H9 (cell line): ENCODE measurements around the gene NID1. TPM values are rescaled to one million over a fixed set of nuclear protein-coding genes. Genes with fewer than 3 reads are reported as not detected.

Source experiments
- DNase-seq: peaks from one replicate; pipeline ENCODE4 v3.0.0-alpha.2; 2017
- H2AFZ ChIP-seq: one replicate; pipeline ENCODE4 v1.6.1; 2013; ENCODE audit warnings: mild to moderate bottlenecking, low read length, control low read depth, moderate library complexity
- H2AK5ac ChIP-seq: 2 replicates; pipeline ENCODE4 v1.6.1; 2013; ENCODE audit warnings: low read length, control low read depth, mixed read lengths; ENCODE audit not compliant: insufficient read length
- H2BK120ac ChIP-seq: one replicate; pipeline ENCODE4 v1.6.1; 2013; ENCODE audit warnings: low read depth, mild to moderate bottlenecking, low read length, control low read depth, inconsistent platforms; ENCODE audit not compliant: poor library complexity, severe bottlenecking
- H2BK12ac ChIP-seq: 2 replicates; pipeline ENCODE4 v1.6.1; 2013; ENCODE audit warnings: low read length, control low read depth, mixed read lengths, low read depth; ENCODE audit not compliant: insufficient read length
- H2BK15ac ChIP-seq: 2 replicates; pipeline ENCODE4 v1.6.1; 2013; ENCODE audit warnings: low read depth, low read length, control low read depth
- H2BK20ac ChIP-seq: one replicate; pipeline ENCODE4 v1.6.1; 2013; ENCODE audit warnings: low read depth, mild to moderate bottlenecking, low read length, control low read depth, inconsistent platforms; ENCODE audit not compliant: poor library complexity, severe bottlenecking
- H2BK5ac ChIP-seq: 2 replicates; pipeline ENCODE4 v1.6.1; 2013; ENCODE audit warnings: low read length, control low read depth, mixed read lengths; ENCODE audit not compliant: insufficient read length
- H3K14ac ChIP-seq: 2 replicates; pipeline ENCODE4 v1.6.1; 2013; ENCODE audit warnings: low read length, control low read depth; ENCODE audit not compliant: insufficient read depth
- H3K18ac ChIP-seq: 2 replicates; pipeline ENCODE4 v1.6.1; 2013; ENCODE audit warnings: low read depth, mild to moderate bottlenecking, mixed read lengths, low read length, control low read depth; ENCODE audit not compliant: insufficient read length
- H3K23ac ChIP-seq: 2 replicates; pipeline ENCODE4 v1.6.1; 2013; ENCODE audit warnings: low read length, control low read depth, mixed read lengths, low read depth; ENCODE audit not compliant: insufficient read length
- H3K23me2 ChIP-seq: 2 replicates; pipeline ENCODE4 v1.6.1; 2013; ENCODE audit warnings: low read depth, mild to moderate bottlenecking, mixed read lengths, low read length, control low read depth; ENCODE audit not compliant: insufficient read length, poor library complexity, severe bottlenecking
- H3K27ac ChIP-seq: 2 replicates; pipeline ENCODE4 v1.5.1; 2013; ENCODE audit warnings: low read length, control low read depth, mixed read lengths, low read depth; ENCODE audit not compliant: insufficient read length
- H3K27me3 ChIP-seq: 2 replicates; pipeline ENCODE4 v1.6.1; 2013; ENCODE audit warnings: low read length, control low read depth, inconsistent platforms; ENCODE audit not compliant: insufficient read depth
- H3K4ac ChIP-seq: 2 replicates; pipeline ENCODE4 v1.6.1; 2013; ENCODE audit warnings: low read depth, mild to moderate bottlenecking, control low read depth, inconsistent platforms, low read length, moderate library complexity
- H3K4me1 ChIP-seq: 2 replicates; pipeline ENCODE4 v1.6.1; 2013; ENCODE audit warnings: low read length, control low read depth, inconsistent platforms; ENCODE audit not compliant: insufficient read depth
- H3K4me2 ChIP-seq: 2 replicates; pipeline ENCODE4 v1.6.1; 2013; ENCODE audit warnings: low read length, control low read depth, mixed read lengths; ENCODE audit not compliant: insufficient read length, insufficient read depth
- H3K56ac ChIP-seq: 2 replicates; pipeline ENCODE4 v1.6.1; 2013; ENCODE audit warnings: low read depth, mild to moderate bottlenecking, mixed read lengths, low read length, control low read depth; ENCODE audit not compliant: insufficient read length
- H3K79me1 ChIP-seq: 2 replicates; pipeline ENCODE4 v1.6.1; 2013; ENCODE audit warnings: low read depth, mild to moderate bottlenecking, moderate library complexity, low read length, control low read depth, inconsistent platforms; ENCODE audit not compliant: insufficient read depth, poor library complexity, severe bottlenecking
- H3K79me2 ChIP-seq: 2 replicates; pipeline ENCODE4 v1.6.1; 2013; ENCODE audit warnings: low read length, control low read depth, inconsistent platforms; ENCODE audit not compliant: insufficient read depth
- H3K9ac ChIP-seq: 2 replicates; pipeline ENCODE4 v1.6.1; 2013; ENCODE audit warnings: low read length, control low read depth, mixed read lengths; ENCODE audit not compliant: insufficient read length; ENCODE audit errors: extremely low read depth
- H3K9me3 ChIP-seq: one replicate; pipeline ENCODE4 v1.6.1; 2013; ENCODE audit warnings: low read depth, low read length, inconsistent platforms; ENCODE audit not compliant: control insufficient read depth
- H3T11ph ChIP-seq: one replicate; pipeline ENCODE4 v1.6.1; 2013; ENCODE audit warnings: mild to moderate bottlenecking, low read length, control low read depth, inconsistent platforms
- H4K20me1 ChIP-seq: one replicate; pipeline ENCODE4 v1.6.1; 2013; ENCODE audit not compliant: control insufficient read depth, insufficient read length, insufficient read depth
- H4K5ac ChIP-seq: 2 replicates; pipeline ENCODE4 v1.6.1; 2013; ENCODE audit warnings: low read depth, mild to moderate bottlenecking, mixed read lengths, low read length, control low read depth; ENCODE audit not compliant: insufficient read length
- H4K8ac ChIP-seq: replicated peaks from 2 replicates; pipeline ENCODE4 v1.6.1; 2013; ENCODE audit warnings: low read length, control low read depth, mixed read lengths, low read depth; ENCODE audit not compliant: insufficient read length
- H4K91ac ChIP-seq: 2 replicates; pipeline ENCODE4 v1.6.1; 2013; ENCODE audit warnings: low read depth, mild to moderate bottlenecking, moderate library complexity, mixed read lengths, low read length, control low read depth; ENCODE audit not compliant: insufficient read length
- H3K27ac Mint-ChIP-seq, 3 experiments: 2 replicates in 2 of 3; 3 replicates in 1 of 3; pipeline ENCODE4 v1.8.0; 2020 to 2021; ENCODE audit warnings: mixed read lengths in 3 of 3, mild to moderate bottlenecking in 1 of 3, moderate library complexity in 1 of 3
- H3K27me3 Mint-ChIP-seq: 2 replicates; pipeline ENCODE4 v1.8.0; 2021; ENCODE audit warnings: low read depth, mild to moderate bottlenecking, moderate library complexity, mixed read lengths
- H3K36me3 Mint-ChIP-seq, 3 experiments: 2 replicates in 2 of 3; 3 replicates in 1 of 3; pipeline ENCODE4 v1.8.0; 2020 to 2021; ENCODE audit warnings: low read depth in 3 of 3, mixed read lengths in 3 of 3; ENCODE audit not compliant: insufficient read depth in 1 of 3
- H3K4me1 Mint-ChIP-seq, 2 experiments: 2 replicates each; pipeline ENCODE4 v1.8.0; 2020; ENCODE audit warnings: mixed read lengths in 2 of 2
- H3K4me3 Mint-ChIP-seq, 2 experiments: 2 replicates in 1 of 2; 3 replicates in 1 of 2; pipeline ENCODE4 v1.8.0; 2020 to 2021; ENCODE audit warnings: mild to moderate bottlenecking in 2 of 2, mixed read lengths in 2 of 2, moderate library complexity in 1 of 2
- H3K9me3 Mint-ChIP-seq, 2 experiments: 2 replicates in 1 of 2; 3 replicates in 1 of 2; pipeline ENCODE4 v1.8.0; 2020; ENCODE audit warnings: mild to moderate bottlenecking in 2 of 2, mixed read lengths in 2 of 2, moderate library complexity in 1 of 2
- CTCF ChIP-seq: fragments of 200-600 bp; sonication (generic); conservative IDR thresholded peaks from 3 replicates; pipeline ENCODE4 v1.8.0; 2021; ENCODE audit warnings: antibody characterized with exemption, mild to moderate bottlenecking
- WGBS: extraction: QIAGEN DNeasy Blood & Tissue Kit; methylation state at CpG from one replicate; pipeline ENCODE4 v1.1.7; 2013; ENCODE audit warnings: missing lambda C conversion rate, low lambda C conversion rate, mixed read lengths; ENCODE audit not compliant: insufficient read length; ENCODE audit errors: extremely low coverage; 5-methylcytosine and 5-hydroxymethylcytosine counted together
- total RNA-seq: library from RNA; stranded (reverse); gene quantifications from 2 replicates; pipeline ENCODE4 v1.2.1, GENCODE V29; 2021

Gene NID1
- total RNA-seq, 1 experiment from 2014 or later, result 28.5 TPM

GRCh38 chr1:235979176-235979575, 85.7 kb downstream of the NID1 start:
- H3K9me3 ChIP-seq, result peaks cover 22% of the 10 kb centered on the region
- no peaks in the 10 kb centered on the region for H3K79me2 ChIP-seq
- H3K4me1 ChIP-seq, result no peaks in the 10 kb centered on the region
- no peak overlapping the region for H2BK120ac ChIP-seq
- H2AFZ ChIP-seq, result no peak overlapping the region
- H3K18ac ChIP-seq, result no peak overlapping the region
- Mint-ChIP-seq H3K36me3 (peaks cover 0 to 4% (median 2%) of the 10 kb centered on the region in 3 experiments; a peak in 3 of 7 replicates), H3K9me3 (no peaks in the 10 kb centered on the region), H3K4me1 (no peaks in the 10 kb centered on the region), H3K27me3 (no peaks in the 10 kb centered on the region; the same call in 1 of the 2 replicates), H3K27ac (peak overlapping the region in 1 of 3 experiments; percentile 89; a peak in 1 of 7 replicates), H3K4me3 (no peak overlapping the region)
- no peak overlapping the region for H3K56ac ChIP-seq
- H3K9ac ChIP-seq, result no peak overlapping the region
- no peak overlapping the region for H4K91ac ChIP-seq
- H2BK15ac ChIP-seq, result no peak overlapping the region
- no peak overlapping the region for H4K5ac ChIP-seq
- no peak overlapping the region for H3K23ac ChIP-seq
- no peaks in the 10 kb centered on the region for H3K23me2 ChIP-seq
- no peak overlapping the region for H4K8ac ChIP-seq
- H2AK5ac ChIP-seq, result no peak overlapping the region
- H2BK12ac ChIP-seq, result no peak overlapping the region
- no peak for TF ChIP-seq CTCF
- no peak overlapping the region for H2BK20ac ChIP-seq
- no peaks in the 10 kb centered on the region for H3K79me1 ChIP-seq
- H3K4ac ChIP-seq, result no peak overlapping the region
- no peak overlapping the region for H2BK5ac ChIP-seq
- no peaks in the 10 kb centered on the region for H3K27me3 ChIP-seq
- no peak overlapping the region for H3K14ac ChIP-seq
- H3T11ph ChIP-seq, result no peak overlapping the region
- WGBS, result no CpG with 5 or more reads among the region's 4 CpGs
- no peak overlapping the region for H3K27ac ChIP-seq
- H4K20me1 ChIP-seq, result no peaks in the 10 kb centered on the region
- no peak overlapping the region for H3K4me2 ChIP-seq
- no peak for DNase-seq
